ENCODE data around the gene ZBTB33.

Gene ZBTB33

GRCh38 chrX:120281021-120281624 lies 30.5 kb downstream of the ZBTB33 start:
- H3K79me2 ChIP-seq (ENCODE audit: insufficient read depth, low read length): no peaks in the 10 kb centered on the region
- no peaks in the 10 kb centered on the region for H3K27me3 ChIP-seq (ENCODE audit: insufficient read depth, low read length, poor library complexity, severe bottlenecking)
- no peaks in the 10 kb centered on the region for H4K20me1 ChIP-seq (ENCODE audit: insufficient read depth, low read length, poor library complexity, severe bottlenecking)
- no peak overlapping the region for H3K9ac ChIP-seq (ENCODE audit: low read depth, low read length, poor library complexity, severe bottlenecking)
- no peak overlapping the region for H2AFZ ChIP-seq (ENCODE audit: low read length)
- H3K9me3 ChIP-seq (ENCODE audit: insufficient read depth, low read depth, low read length): no peaks in the 10 kb centered on the region
- H3K9me2 ChIP-seq (replicated peaks; ENCODE audit: low read depth, low read length): no peaks in the 10 kb centered on the region
- H3K4me2 ChIP-seq (ENCODE audit: low read depth, low read length, poor library complexity, severe bottlenecking): no peak overlapping the region
- no peaks in the 10 kb centered on the region for H3K36me3 ChIP-seq (ENCODE audit: insufficient read depth, low read length)
- H3F3A ChIP-seq (ENCODE audit: low read depth): no peaks in the 10 kb centered on the region
- H3K4me1 ChIP-seq (ENCODE audit: insufficient read depth, low read length, poor library complexity, severe bottlenecking): no peaks in the 10 kb centered on the region
- TF ChIP-seq CTCF (conservative IDR thresholded peaks at IDR 0.05; ENCODE audit: low read length) (no peak), EZH2phosphoT487 (IDR thresholded peaks at IDR 0.05; ENCODE audit: borderline replicate concordance) (no peak)
- H3K4me3 ChIP-seq (ENCODE audit: low read length, poor library complexity, severe bottlenecking): no peak overlapping the region

GRCh38 chrX:120281761-120282160 lies 31.1 kb downstream of the ZBTB33 start:
- Histone ChIP-seq H4K20me1 (ENCODE audit: insufficient read depth, low read length, poor library complexity, severe bottlenecking) (no peaks in the 10 kb centered on the region), H3K79me2 (ENCODE audit: insufficient read depth, low read length) (no peaks in the 10 kb centered on the region), H2AFZ (ENCODE audit: low read length) (no peak overlapping the region), H3K9me2 (replicated peaks; ENCODE audit: low read depth, low read length) (no peaks in the 10 kb centered on the region), H3K4me1 (ENCODE audit: insufficient read depth, low read length, poor library complexity, severe bottlenecking) (no peaks in the 10 kb centered on the region), H3K4me3 (ENCODE audit: low read length, poor library complexity, severe bottlenecking) (no peak overlapping the region), H3K36me3 (ENCODE audit: insufficient read depth, low read length) (no peaks in the 10 kb centered on the region), H3F3A (ENCODE audit: low read depth) (no peaks in the 10 kb centered on the region), H3K9me3 (ENCODE audit: insufficient read depth, low read depth, low read length) (no peaks in the 10 kb centered on the region), H3K4me2 (ENCODE audit: low read depth, low read length, poor library complexity, severe bottlenecking) (no peak overlapping the region), H3K27me3 (ENCODE audit: insufficient read depth, low read length, poor library complexity, severe bottlenecking) (no peaks in the 10 kb centered on the region), H3K9ac (ENCODE audit: low read depth, low read length, poor library complexity, severe bottlenecking) (no peak overlapping the region)
- TF ChIP-seq EZH2phosphoT487 (IDR thresholded peaks at IDR 0.05; ENCODE audit: borderline replicate concordance): no peak
- no peak for TF ChIP-seq CTCF (conservative IDR thresholded peaks at IDR 0.05; ENCODE audit: low read length)

GRCh38 chrX:120282697-120283096 lies 32.1 kb downstream of the ZBTB33 start:
- Histone ChIP-seq H3K79me2 (ENCODE audit: insufficient read depth, low read length) (no peaks in the 10 kb centered on the region), H3K9me3 (ENCODE audit: insufficient read depth, low read depth, low read length) (no peaks in the 10 kb centered on the region), H3K4me3 (ENCODE audit: low read length, poor library complexity, severe bottlenecking) (no peak overlapping the region), H4K20me1 (ENCODE audit: insufficient read depth, low read length, poor library complexity, severe bottlenecking) (no peaks in the 10 kb centered on the region), H3K27me3 (ENCODE audit: insufficient read depth, low read length, poor library complexity, severe bottlenecking) (no peaks in the 10 kb centered on the region), H3K9ac (ENCODE audit: low read depth, low read length, poor library complexity, severe bottlenecking) (no peak overlapping the region), H3F3A (ENCODE audit: low read depth) (no peaks in the 10 kb centered on the region), H3K36me3 (ENCODE audit: insufficient read depth, low read length) (no peaks in the 10 kb centered on the region), H3K9me2 (replicated peaks; ENCODE audit: low read depth, low read length) (no peaks in the 10 kb centered on the region), H2AFZ (ENCODE audit: low read length) (no peak overlapping the region), H3K4me2 (ENCODE audit: low read depth, low read length, poor library complexity, severe bottlenecking) (no peak overlapping the region), H3K4me1 (ENCODE audit: insufficient read depth, low read length, poor library complexity, severe bottlenecking) (peaks cover 5% of the 10 kb centered on the region)
- no peak for TF ChIP-seq EZH2phosphoT487 (IDR thresholded peaks at IDR 0.05; ENCODE audit: borderline replicate concordance)
- no peak for TF ChIP-seq CTCF (conservative IDR thresholded peaks at IDR 0.05; ENCODE audit: low read length)

All from Loucy (cell line).